ENCODE measurements around the gene CLPX. TPM values are rescaled to one million over a fixed set of nuclear protein-coding genes. Genes with fewer than 3 reads are reported as not detected.

CLPX gene
- total and polyA plus RNA-seq, 9 of the 15 experiments (the other 6 are each of a cell fraction or from before 2014, with no cell fraction given) = 11.2 to 83.3 (median 51.3) TPM

- DNase-seq (ENCODE audit: extremely low read depth in 1 of 4, low spot score in 3 of 4) = peak in 1 of 4 experiments; percentile 26
- FAIRE-seq = no peak
- no peak overlapping the region for H3K4me2 ChIP-seq (ENCODE audit: insufficient read depth, low read length)
- 81% methylated on average over 4 of the region's 5 CpGs for WGBS (ENCODE audit: insufficient coverage, low coverage, missing lambda C conversion rate)
- POLR2A ChIA-PET = no interaction called here
- no peaks in the 10 kb centered on the region for H3K27me3 ChIP-seq (ENCODE audit: control insufficient read depth in 2 of 2, insufficient read depth in 2 of 2, low read length in 2 of 2)
- CTCF ChIA-PET (ENCODE audit: low intra/inter-chr PET ratio) = no interaction called here
- TF ChIP-seq ZKSCAN1 (IDR thresholded peaks at IDR 0.05; ENCODE audit: low read depth, low read length) (no peak), NR2C2 (CRISPR knock-in tag; IDR thresholded peaks at IDR 0.05) (no peak), NR2C2 (tag; IDR thresholded peaks at IDR 0.05) (no peak), FIP1L1 (IDR thresholded peaks at IDR 0.05; ENCODE audit: low read depth, low read length, poor library complexity, severe bottlenecking) (no peak)
- no peak overlapping the region; a peak in 1 of 4 replicates for H3K9ac ChIP-seq (ENCODE audit: insufficient read depth in 1 of 2, low read depth in 2 of 2, low read length in 2 of 2)
- no peaks in the 10 kb centered on the region for H3K9me1 ChIP-seq (ENCODE audit: control insufficient read depth, insufficient read depth, low read length)
- no TSS peak for BruUV-seq (replicated peaks)
- no peaks in the 10 kb centered on the region for H3K9me3 ChIP-seq (replicated peaks; ENCODE audit: control insufficient read depth, insufficient read depth, low read depth, low read length)
- H3K79me2 ChIP-seq (ENCODE audit: control insufficient read depth, insufficient read depth, low read length) = peaks cover 42% of the 10 kb centered on the region
- peaks cover 3 to 17% of the 10 kb centered on the region in 2 experiments; a peak in 3 of 5 replicates for H3K4me1 ChIP-seq (replicated peaks in 1 of 2; ENCODE audit: control insufficient read depth in 2 of 2, insufficient read depth in 2 of 2, low read length in 2 of 2)
- H4K20me1 ChIP-seq (replicated peaks; ENCODE audit: control insufficient read depth, insufficient read depth, low read length) = peaks cover 4% of the 10 kb centered on the region; the same call in 1 of the 2 replicates
- no peak overlapping the region for H2AFZ ChIP-seq (ENCODE audit: low read depth, low read length)
- H3K36me3 ChIP-seq (ENCODE audit: control insufficient read depth, insufficient read depth, low read length) = peaks cover 47% of the 10 kb centered on the region
- intact Hi-C loops (cut with micrococcal nuclease) = no loop called here
- no peak for ATAC-seq
- H3K4me3 ChIP-seq = no peak overlapping the region
- H3K27ac ChIP-seq (ENCODE audit: extremely low read depth, low read depth, low read length) = no peak overlapping the region
- in situ Hi-C loops (cut with MboI) = no loop called here
Observed at GRCh38 chr15:65130941-65131340, 54.2 kb downstream of the CLPX start.

GRCh38 chr15:65115542-65115941 is 69.6 kb downstream of the CLPX start:
- BruUV-seq (replicated peaks) = no TSS peak
- CTCF ChIA-PET (ENCODE audit: low intra/inter-chr PET ratio) = no interaction called here
- POLR2A ChIA-PET = no interaction called here
- TF ChIP-seq NR4A1 (CRISPR knock-in tag; IDR thresholded peaks at IDR 0.05) = no peak
- TF ChIP-seq NR4A1 (tag; IDR thresholded peaks at IDR 0.05) = no peak
- TF ChIP-seq COPS2 (conservative IDR thresholded peaks at IDR 0.05) = no peak
- no peak for TF ChIP-seq FOS (IDR thresholded peaks at IDR 0.05; ENCODE audit: extremely low read depth, insufficient read length)
- no peak for TF ChIP-seq CLOCK (CRISPR knock-in tag; IDR thresholded peaks at IDR 0.05; ENCODE audit: borderline replicate concordance)
- no peak for TF ChIP-seq RBM14 (IDR thresholded peaks at IDR 0.05; ENCODE audit: borderline replicate concordance, insufficient read depth, low read depth, low read length)
- TF ChIP-seq ATF3 (IDR thresholded peaks at IDR 0.05) = no peak
- no peak for TF ChIP-seq ATF3 (CRISPR knock-in tag; conservative IDR thresholded peaks at IDR 0.05)

More at GRCh38 chr15:65115542-65115941, 69.6 kb downstream of the CLPX start:
- intact Hi-C loops (cut with micrococcal nuclease) = no loop called here
- no peaks in the 10 kb centered on the region; the same call in 1 of the 2 replicates for H4K20me1 ChIP-seq (replicated peaks; ENCODE audit: control insufficient read depth, insufficient read depth, low read length)
- H3K9ac ChIP-seq (ENCODE audit: insufficient read depth in 1 of 2, low read depth in 2 of 2, low read length in 2 of 2) = no peak overlapping the region
- peaks cover 0 to 4% of the 10 kb centered on the region in 2 experiments; a peak in 1 of 5 replicates for H3K4me1 ChIP-seq (replicated peaks in 1 of 2; ENCODE audit: control insufficient read depth in 2 of 2, insufficient read depth in 2 of 2, low read length in 2 of 2)
- no peaks in the 10 kb centered on the region for H3K9me1 ChIP-seq (ENCODE audit: control insufficient read depth, insufficient read depth, low read length)
- no peaks in the 10 kb centered on the region for H3K9me3 ChIP-seq (replicated peaks; ENCODE audit: control insufficient read depth, insufficient read depth, low read depth, low read length)
- no peak overlapping the region for H2AFZ ChIP-seq (ENCODE audit: low read depth, low read length)
- H3K27ac ChIP-seq (ENCODE audit: extremely low read depth, low read depth, low read length) = no peak overlapping the region
- H3K36me3 ChIP-seq (ENCODE audit: control insufficient read depth, insufficient read depth, low read length) = peaks cover 57% of the 10 kb centered on the region
- FAIRE-seq = peak; percentile 26
- H3K27me3 ChIP-seq (ENCODE audit: control insufficient read depth in 2 of 2, insufficient read depth in 2 of 2, low read length in 2 of 2) = no peaks in the 10 kb centered on the region
- no peaks in the 10 kb centered on the region for H3K79me2 ChIP-seq (ENCODE audit: control insufficient read depth, insufficient read depth, low read length)
- H3K4me2 ChIP-seq (ENCODE audit: insufficient read depth, low read length) = no peak overlapping the region
- 71% methylated on average over 5 of the region's 5 CpGs for WGBS (ENCODE audit: insufficient coverage, low coverage, missing lambda C conversion rate)
- DNase-seq (ENCODE audit: extremely low read depth in 1 of 4, low spot score in 3 of 4) = no peak
- in situ Hi-C loops (cut with MboI) = no loop called here
- ATAC-seq = no peak
- no peak overlapping the region for H3K4me3 ChIP-seq

Measured in K562 (cell line).